ENCODE data around the gene ABHD16A. TPM values are rescaled to one million over a fixed set of nuclear protein-coding genes. Genes with fewer than 3 reads are reported as not detected.

The ABHD16A gene
- total RNA-seq, 4 donors from 2014 or later: 39.2 to 82.9 (median 57.5) TPM

DNA sequence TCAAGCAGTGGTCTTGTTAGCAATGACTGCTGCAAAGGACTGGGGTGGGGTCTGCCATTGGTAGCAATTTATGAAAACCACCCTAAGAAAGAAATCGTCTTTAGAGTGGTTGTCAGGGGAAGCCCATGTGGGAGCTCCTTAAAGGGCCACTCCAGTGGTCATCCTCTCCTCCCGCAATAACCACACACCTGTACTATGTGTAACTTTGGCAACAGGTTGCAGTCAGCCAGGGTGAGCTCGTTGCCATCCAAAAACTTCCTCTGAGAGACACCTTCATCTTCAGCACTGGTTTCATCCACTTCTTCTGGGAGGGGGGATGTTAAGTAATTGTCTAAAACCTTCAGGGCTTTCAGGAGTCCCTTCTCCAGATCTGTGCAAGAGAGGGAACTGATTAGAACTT is 28.9 kb upstream of the ABHD16A start:
- Histone ChIP-seq H3K27me3 (peaks cover 0 to 12% (median 5%) of the 10 kb centered on the region in 3 donors), H3K4me1 (peaks cover 16 to 18% of the 10 kb centered on the region in 2 donors), H3K4me3 (no peak overlapping the region), H3K9me3 (no peaks in the 10 kb centered on the region), H3K27ac (no peak overlapping the region), H3K36me3 (peaks cover 0 to 15% of the 10 kb centered on the region in 2 donors)
- TF ChIP-seq, protein P1, sequence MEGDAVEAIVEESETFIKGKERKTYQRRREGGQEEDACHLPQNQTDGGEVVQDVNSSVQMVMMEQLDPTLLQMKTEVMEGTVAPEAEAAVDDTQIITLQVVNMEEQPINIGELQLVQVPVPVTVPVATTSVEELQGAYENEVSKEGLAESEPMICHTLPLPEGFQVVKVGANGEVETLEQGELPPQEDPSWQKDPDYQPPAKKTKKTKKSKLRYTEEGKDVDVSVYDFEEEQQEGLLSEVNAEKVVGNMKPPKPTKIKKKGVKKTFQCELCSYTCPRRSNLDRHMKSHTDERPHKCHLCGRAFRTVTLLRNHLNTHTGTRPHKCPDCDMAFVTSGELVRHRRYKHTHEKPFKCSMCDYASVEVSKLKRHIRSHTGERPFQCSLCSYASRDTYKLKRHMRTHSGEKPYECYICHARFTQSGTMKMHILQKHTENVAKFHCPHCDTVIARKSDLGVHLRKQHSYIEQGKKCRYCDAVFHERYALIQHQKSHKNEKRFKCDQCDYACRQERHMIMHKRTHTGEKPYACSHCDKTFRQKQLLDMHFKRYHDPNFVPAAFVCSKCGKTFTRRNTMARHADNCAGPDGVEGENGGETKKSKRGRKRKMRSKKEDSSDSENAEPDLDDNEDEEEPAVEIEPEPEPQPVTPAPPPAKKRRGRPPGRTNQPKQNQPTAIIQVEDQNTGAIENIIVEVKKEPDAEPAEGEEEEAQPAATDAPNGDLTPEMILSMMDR (IDR thresholded peaks at IDR 0.05 in 4 of 5, conservative IDR thresholded peaks at IDR 0.05 in 1 of 5): no peak
- TF ChIP-seq POLR2A (IDR thresholded peaks at IDR 0.05): no peak
- in situ Hi-C loops (cut with MboI; ENCODE audit: low sequenced_read_pairs in 4 of 4): no loop called here
- intact Hi-C loops (cut with DNase I; ENCODE audit: low total_unique reads): loop anchor here (10.0 kb wide), 1 partner anchor 243 kb away; the partner anchor contains the start of gene DXO
- no peak for DNase-seq
- ATAC-seq: no peak

DNA sequence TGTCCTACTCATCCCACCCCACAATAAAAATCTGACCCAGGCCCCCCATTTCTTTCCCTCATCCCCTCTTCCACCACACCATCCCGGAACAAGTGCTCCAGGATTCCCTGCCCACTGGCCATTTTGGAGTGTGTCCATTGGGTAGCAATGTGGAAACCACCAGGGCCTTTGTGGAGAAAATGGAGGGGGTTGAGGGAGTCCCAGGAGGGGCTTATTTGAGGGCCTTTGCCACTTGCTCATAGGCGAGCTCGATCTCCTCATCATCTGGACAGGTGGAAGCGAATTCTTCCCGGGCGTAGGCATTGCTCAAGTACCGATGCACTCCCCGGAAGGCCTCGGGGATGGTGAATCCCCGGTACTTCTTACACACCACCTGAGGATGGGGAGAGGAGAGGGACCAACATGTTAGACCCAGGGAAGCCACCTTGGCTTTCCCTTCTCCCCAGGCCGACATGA is 27.5 kb upstream of the ABHD16A start:
- DNase-seq: no peak
- Histone ChIP-seq H3K27ac (peak overlapping the region; percentile 78 to 92 (median 88)), H3K36me3 (peaks cover 0 to 15% of the 10 kb centered on the region in 2 donors), H3K27me3 (peaks cover 0 to 7% (median 5%) of the 10 kb centered on the region in 3 donors), H3K4me1 (peaks cover 13% of the 10 kb centered on the region in 2 donors), H3K9me3 (no peaks in the 10 kb centered on the region), H3K4me3 (peak overlapping the region in 2 of 4 donors; percentile 79 to 91)
- in situ Hi-C loops (cut with MboI; ENCODE audit: low sequenced_read_pairs in 4 of 4): no loop called here
- intact Hi-C loops (cut with DNase I; ENCODE audit: low total_unique reads): loop anchor here (2.0 to 10.0 kb wide), 2 partner anchors 104 to 244 kb away; partner anchors contain the start of gene DXO
- ATAC-seq: no peak
- TF ChIP-seq, protein P1 (IDR thresholded peaks at IDR 0.05 in 4 of 5, conservative IDR thresholded peaks at IDR 0.05 in 1 of 5): no peak
- TF ChIP-seq POLR2A (IDR thresholded peaks at IDR 0.05): no peak

DNA sequence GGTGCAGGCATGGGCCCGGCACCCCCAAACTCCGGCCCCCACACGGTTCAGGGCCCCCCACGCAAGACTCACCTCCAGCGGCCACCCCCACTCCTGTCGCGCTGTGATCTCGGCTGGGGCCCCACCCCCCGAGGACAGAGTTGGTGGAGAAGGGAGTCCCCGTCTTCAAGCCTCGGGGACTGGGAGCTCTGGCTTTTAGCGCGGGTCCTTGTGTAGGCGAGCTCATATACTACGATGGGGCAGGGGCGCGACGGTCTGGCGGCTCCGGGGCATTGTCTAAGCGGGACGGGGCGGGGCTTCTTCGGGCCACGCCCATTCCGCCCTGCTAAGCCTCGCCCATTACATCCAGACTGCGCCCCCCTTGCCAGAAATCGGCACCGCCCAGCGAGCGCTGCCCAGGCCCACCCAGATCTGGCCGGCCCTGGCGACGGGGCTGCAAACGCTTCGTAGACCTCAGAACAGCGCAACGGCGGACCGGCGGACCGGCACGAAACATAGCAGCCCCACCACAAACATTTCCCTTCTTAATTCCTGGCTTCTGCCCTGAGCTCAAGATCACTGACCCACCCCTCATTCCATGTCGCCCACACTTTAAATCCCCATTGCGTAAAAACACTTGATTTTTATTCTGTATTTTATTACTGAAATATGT is 27.0 kb upstream of the ABHD16A start:
- Histone ChIP-seq H3K9me3 (no peaks in the 10 kb centered on the region), H3K36me3 (peaks cover 0 to 15% of the 10 kb centered on the region in 2 donors), H3K27ac (peak overlapping the region; percentile 78 to 92 (median 88)), H3K27me3 (peaks cover 0 to 4% (median 3%) of the 10 kb centered on the region in 3 donors), H3K4me1 (peaks cover 13% of the 10 kb centered on the region in 2 donors), H3K4me3 (peak overlapping the region; percentile 62 to 95 (median 85))
- in situ Hi-C loops (cut with MboI; ENCODE audit: low sequenced_read_pairs in 4 of 4): no loop called here
- intact Hi-C loops (cut with DNase I; ENCODE audit: low total_unique reads): loop anchor here (1.0 to 10.0 kb wide), 3 partner anchors 27 to 245 kb away; partner anchors contain the start of genes ABHD16A and DXO
- ATAC-seq (peak; percentile 66 to 70), DNase-seq (peak; percentile 58 to 75)
- TF ChIP-seq, protein P1 (IDR thresholded peaks at IDR 0.05 in 4 of 5, conservative IDR thresholded peaks at IDR 0.05 in 1 of 5): no peak
- TF ChIP-seq POLR2A (IDR thresholded peaks at IDR 0.05): peak; percentile 21 to 64

DNA sequence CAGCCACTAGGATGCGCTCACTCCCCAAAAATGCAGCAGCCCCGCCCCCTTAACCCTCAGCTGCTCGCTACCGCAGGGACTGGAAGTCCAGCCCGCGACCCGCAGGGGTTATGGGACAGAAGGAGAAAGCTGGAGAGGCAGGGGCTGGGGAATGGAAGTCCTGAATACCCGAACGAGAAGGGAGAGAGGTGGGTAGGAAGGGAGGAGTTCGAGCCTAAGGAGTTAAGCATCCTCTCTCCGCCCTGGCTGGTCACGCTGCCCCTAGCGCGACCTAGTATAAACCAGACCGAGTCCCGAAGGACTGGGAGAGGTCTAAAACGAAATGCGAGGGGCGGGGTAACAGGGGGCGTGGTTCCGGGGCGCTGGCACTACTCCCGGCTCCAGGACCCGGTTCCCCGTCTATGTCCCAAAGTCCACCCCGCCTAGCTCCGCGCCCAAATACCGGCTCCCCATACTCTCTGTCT is 26.4 kb upstream of the ABHD16A start:
- TF ChIP-seq, protein P1 (IDR thresholded peaks at IDR 0.05 in 4 of 5, conservative IDR thresholded peaks at IDR 0.05 in 1 of 5): peak in 4 of 5 experiments; percentile 20 to 64 (median 42)
- peak in 1 of 2 donors; percentile 16 for TF ChIP-seq POLR2A (IDR thresholded peaks at IDR 0.05)
- peak overlapping the region; percentile 78 to 92 (median 88) for H3K27ac ChIP-seq
- H3K36me3 ChIP-seq: peaks cover 0 to 15% of the 10 kb centered on the region in 2 donors
- ATAC-seq (peak; percentile 75 to 83), DNase-seq (peak; percentile 71 to 84)
- in situ Hi-C loops (cut with MboI; ENCODE audit: low sequenced_read_pairs in 4 of 4) (no loop called here), intact Hi-C loops (cut with DNase I; ENCODE audit: low total_unique reads) (loop anchor here (1.0 kb wide), 1 partner anchor 26 kb away; the partner anchor contains the start of gene ABHD16A)
- no peaks in the 10 kb centered on the region for H3K9me3 ChIP-seq
- H3K4me1 ChIP-seq: peaks cover 9 to 11% of the 10 kb centered on the region in 2 donors
- peaks cover 0 to 3% (median 0%) of the 10 kb centered on the region in 3 donors for H3K27me3 ChIP-seq
- peak overlapping the region; percentile 62 to 95 (median 85) for H3K4me3 ChIP-seq
